Left hindlimb (tissue), 1 donor: Measurements from ENCODE around the gene PDZRN4.

Experiments
- DNase-seq: peaks from one replicate; pipeline ENCODE4 v3.0.0-alpha.2; 2018

PDZRN4 gene

GRCh38 chr12:41365653-41366171 lies 177.6 kb downstream of the PDZRN4 start:
- no peak for DNase-seq

DNA sequence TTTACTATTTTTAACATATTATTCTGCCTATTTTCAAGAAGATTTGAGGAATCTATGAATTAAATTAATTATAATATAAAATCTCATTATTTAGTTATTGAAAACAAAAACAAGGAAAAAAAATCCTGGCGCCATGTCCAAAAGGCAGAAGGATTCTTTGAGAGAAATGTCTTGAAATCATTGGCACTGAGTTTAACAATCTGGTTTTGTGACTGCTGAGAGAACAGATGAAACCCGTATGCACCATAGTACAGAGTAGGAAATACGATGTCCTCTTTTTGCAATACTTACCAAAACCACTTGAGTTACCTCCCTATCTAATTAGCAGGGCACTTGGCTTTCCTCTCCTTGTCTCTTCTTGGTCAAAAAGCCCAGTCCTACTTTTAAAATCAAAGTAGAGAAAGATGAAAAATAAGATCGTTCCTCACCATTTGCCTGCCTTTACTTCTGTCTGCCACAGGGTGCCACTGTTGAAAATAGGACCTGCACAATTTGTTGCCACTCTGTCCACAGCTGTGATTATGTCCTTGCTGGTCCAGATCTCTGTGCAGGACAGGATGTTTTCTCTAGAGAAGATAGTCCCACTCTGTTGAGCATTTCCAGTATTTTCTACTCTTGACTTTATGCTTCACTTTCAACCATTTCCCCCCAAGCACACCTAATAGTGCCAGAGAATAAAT lies 179.7 kb downstream of the PDZRN4 start:
- no peak for DNase-seq

DNA sequence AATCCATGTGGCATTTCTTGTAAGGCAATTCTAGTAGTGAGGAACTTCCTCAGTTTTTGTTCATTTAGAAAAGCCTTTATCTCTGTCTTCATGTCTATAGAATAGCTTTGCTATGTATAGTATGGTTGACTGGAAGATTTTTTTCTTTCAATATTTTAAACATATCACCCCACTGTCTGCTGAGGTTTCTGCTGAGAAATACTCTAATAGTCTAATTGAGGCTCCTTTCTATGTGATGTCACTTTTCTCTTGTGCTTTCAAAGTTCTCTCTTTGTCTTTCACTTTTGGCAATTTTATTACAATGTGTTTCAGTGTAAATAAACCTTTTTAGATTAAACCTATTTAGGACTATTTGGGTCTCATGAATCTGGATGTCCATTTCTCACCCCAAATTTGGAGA lies 192.8 kb downstream of the PDZRN4 start:
- no peak for DNase-seq

DNA sequence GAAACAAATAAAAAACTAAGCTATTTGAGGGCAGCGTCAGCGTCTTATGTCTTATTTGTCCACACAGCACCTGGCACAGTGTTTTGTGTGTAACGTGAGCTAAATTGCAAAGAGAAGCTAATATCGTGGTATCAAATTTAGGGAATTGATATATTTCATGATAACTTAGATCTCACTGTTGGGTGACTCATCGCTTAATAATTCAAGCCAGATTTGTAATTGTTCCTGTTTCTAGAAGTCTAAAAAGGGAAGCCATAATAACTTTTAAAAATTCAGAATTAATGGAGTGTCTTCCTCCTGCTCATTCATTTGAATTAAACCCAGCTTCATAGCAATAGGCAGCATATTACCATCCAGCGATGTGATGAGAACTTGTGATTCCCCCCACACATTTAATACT lies 214.7 kb downstream of the PDZRN4 start:
- no peak for DNase-seq

DNA sequence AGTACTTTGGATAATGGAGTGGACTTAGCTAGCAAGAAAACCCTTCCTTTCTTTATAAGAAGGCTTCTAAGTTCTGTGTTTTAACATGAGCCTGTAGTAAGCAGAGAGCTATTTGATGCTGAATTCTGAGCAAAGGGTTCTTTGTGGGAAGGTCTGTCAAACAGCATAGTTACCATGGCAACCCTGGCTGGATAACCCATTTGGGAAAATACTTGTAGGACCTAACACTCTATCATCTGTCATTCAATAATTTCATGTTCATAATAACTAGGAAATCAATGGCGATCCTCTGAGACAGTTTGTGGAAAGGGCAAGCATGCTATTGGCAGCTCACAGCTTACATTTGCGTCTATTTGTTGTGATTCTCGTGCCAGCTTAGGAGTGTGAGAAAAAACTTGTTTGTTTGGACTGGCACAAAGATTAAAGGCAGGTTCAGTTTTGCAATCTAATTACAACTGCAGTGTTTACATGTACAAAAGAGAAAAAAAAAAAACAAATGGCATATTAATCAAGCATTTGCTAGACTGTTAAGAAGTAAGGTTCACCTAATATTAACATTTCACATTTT lies 219.2 kb downstream of the PDZRN4 start:
- no peak for DNase-seq

- no peak for DNase-seq
Observed at GRCh38 chr12:41409628-41410027, 221.5 kb downstream of the PDZRN4 start.

DNA sequence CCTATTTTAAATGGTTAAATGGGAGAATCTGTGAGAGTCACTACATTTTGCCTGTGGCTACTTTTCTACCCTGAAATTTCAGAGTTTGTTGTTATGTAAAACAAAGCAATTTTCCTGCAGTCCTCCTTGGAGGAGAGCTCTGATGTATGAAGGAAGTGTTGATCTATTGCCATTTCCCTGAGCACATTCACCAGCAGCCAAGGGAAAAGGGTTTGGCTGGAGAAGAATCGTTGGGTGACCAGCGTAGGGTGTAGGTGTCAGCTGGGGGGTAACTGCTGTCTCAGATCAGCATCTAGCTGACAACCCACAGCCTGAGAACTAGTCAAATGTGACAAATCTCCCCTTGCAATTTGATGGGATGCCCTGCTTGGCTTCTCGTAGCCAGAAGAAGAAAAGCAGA lies 230.5 kb downstream of the PDZRN4 start:
- DNase-seq = no peak

- DNase-seq = no peak
Observed at GRCh38 chr12:41419131-41419893, 231.2 kb downstream of the PDZRN4 start.

GRCh38 chr12:41424651-41425050 lies 236.5 kb downstream of the PDZRN4 start:
- DNase-seq = no peak

DNA sequence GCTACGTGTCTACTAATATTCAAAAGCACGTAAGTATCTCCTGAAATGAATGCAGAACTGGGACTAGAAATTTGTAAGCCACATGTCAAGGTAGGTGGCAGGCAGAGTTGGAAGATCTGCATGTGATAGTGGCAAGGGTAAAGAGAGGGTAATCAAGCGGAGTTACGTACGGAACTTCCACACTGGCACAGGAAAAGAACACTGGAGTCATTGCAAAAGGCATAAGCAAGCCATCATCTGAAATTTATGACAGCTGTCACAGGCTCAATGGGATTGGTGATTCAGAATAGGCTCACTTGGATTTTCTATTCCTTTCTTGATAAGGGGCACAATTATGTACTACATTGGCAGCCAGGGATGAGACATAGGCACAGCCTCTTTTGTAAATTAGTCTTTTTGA lies 245.3 kb downstream of the PDZRN4 start:
- no peak for DNase-seq

- no peak for DNase-seq
Observed at GRCh38 chr12:41436076-41436475, 248.0 kb downstream of the PDZRN4 start.

DNA sequence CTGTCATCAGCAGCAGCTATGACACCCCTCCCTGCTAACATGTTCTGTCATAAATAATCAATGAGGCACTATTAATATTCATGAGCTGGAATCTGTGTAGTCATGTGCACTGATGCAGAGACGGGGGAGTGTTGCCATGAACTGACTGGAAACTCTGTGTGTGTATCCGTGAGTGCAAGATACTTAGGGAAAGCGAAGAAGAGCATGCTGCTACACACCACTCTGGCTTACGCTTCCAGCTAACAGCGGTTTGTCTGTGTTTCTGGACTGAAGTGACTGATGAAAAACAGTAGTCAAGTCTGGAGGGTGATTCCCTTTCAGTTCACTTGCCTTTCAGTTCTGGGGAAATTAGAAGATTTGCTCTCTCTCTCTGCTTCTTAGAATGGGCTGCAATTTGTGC lies 249.4 kb downstream of the PDZRN4 start:
- peak; percentile 25 for DNase-seq

GRCh38 chr12:41438854-41439541 lies 250.9 kb downstream of the PDZRN4 start:
- DNase-seq = no peak

GRCh38 chr12:41439801-41440200 lies 251.7 kb downstream of the PDZRN4 start:
- DNase-seq = no peak

DNA sequence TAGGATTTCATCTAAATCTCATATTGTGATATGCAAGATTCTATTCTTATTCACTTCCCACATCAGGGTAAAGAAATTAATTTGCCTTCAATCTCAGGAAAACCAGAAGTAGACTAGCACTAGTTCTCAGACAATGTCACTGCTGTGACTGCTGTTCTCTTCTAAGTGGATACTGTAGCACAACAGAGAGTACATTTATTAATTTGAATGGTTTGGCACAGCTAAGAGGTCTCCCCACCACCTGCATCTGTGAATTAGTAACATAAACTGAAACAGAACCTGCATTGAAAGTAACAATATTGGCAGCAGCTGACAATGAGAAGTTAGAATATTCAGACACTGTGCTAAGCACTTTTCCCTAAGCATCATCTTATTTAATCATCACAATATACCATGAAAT lies 253.1 kb downstream of the PDZRN4 start:
- DNase-seq = no peak

DNA sequence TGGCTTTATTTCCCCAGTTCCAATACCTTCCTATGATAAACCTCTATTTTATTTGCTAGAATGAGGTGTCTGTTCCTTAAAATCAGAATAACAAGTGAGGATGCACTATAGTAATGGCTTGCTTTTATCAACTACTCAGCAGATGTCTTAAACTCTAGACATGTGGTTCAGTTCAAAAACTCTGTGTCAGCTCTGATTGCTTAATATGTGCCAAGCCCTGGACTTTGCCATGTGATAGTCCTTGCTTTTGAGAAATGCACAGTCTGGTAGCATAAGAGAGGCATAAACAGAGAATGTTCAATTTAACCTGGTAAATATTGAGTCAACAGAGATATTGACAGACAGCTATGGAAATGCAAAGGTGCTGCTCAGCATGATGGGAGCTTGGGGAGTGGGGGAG lies 254.8 kb downstream of the PDZRN4 start:
- no peak for DNase-seq

GRCh38 chr12:41443690-41444089 lies 255.6 kb downstream of the PDZRN4 start:
- no peak for DNase-seq

DNA sequence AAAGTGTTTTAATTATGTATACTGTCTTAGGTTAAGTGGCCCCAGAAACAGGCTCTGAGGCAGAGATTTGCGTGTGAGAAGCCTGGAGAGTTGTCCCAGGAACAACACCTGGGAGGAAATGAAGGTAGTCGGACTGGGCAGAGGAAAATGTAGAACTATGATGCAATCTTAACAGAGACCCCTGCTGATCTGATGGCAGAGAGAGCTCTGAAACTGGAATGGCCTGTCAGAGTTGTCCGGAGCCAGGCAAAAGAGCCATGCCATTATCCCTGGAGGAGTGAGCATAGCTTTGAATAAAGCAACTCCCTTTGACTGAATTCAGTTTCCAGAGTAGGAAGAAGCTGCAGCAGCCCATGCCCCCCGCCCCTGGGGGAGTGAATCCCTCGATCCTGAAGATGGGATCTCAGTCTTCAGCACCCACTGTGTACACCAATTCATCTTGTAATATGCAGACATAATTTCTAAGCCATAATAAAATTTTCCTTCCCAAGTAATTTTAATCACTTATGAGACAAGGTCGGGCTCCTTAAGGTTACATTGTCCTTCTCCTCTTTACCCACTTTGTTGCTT lies 264.8 kb downstream of the PDZRN4 start:
- DNase-seq = no peak

DNA sequence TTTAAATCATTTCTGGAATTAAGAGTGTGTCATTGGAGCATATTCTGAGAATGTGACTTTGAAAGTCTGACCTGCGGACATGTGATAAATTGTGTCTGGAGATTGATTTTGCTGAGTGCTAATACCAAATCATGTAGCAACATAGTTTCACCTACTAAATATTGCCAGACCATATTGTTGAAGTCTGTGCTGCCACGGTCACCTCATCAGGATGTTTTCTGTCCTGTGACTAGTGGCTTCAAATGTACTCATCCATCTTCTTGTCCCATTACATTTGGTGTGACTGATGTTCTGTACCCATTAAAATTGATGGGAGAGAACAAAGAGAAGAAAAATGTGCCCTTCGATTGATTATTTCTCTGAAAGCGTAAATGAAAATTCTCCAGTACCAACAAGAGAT lies 265.3 kb downstream of the PDZRN4 start:
- DNase-seq = no peak

GRCh38 chr12:41459111-41459905 lies 271.2 kb downstream of the PDZRN4 start:
- DNase-seq = no peak

DNA sequence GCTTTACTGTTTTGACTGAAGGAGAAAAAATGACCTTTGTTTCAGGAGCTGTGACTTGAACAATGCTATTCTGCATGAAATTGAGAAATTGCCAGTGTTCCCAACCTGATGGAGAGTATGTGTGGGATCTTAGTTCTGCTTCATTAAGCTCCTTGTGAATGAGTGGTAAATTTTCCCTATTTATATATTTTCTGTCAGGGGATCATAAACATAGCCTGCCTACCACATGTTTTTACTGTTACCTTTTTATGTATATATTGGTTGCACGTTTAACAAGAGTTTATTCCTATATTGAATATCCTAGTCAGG lies 271.7 kb downstream of the PDZRN4 start:
- DNase-seq = no peak

GRCh38 chr12:41460906-41461305 lies 272.8 kb downstream of the PDZRN4 start:
- DNase-seq = no peak
